GM06990 (cell line): Measurements from ENCODE around the gene SH3RF2.
A peak's percentile ranks its signal among the peaks of the same experiment; 100 is the strongest.

Source experiments
- DNase-seq: peaks from one replicate; pipeline ENCODE4 v3.0.0-alpha.2; 2011; ENCODE audit not compliant: insufficient read length; ENCODE audit errors: extremely low read depth
- H3K27me3 ChIP-seq: replicated peaks from 2 replicates; pipeline ENCODE4 v1.6.0; 2011; ENCODE audit warnings: low read length; ENCODE audit not compliant: control insufficient read depth, insufficient read depth
- H3K36me3 ChIP-seq: 2 replicates; pipeline ENCODE4 v1.5.1; 2011; ENCODE audit warnings: low read length; ENCODE audit not compliant: control insufficient read depth, insufficient read depth
- H3K4me3 ChIP-seq: replicated peaks from 2 replicates; pipeline ENCODE4 v1.5.1; 2011; ENCODE audit warnings: low read depth, mild to moderate bottlenecking, control low read depth, low read length
- CTCF ChIP-seq: IDR thresholded peaks from 2 replicates; pipeline ENCODE4 v1.5.1; 2011; ENCODE audit warnings: low read length, control low read depth, mild to moderate bottlenecking, inconsistent platforms; ENCODE audit not compliant: insufficient read depth, poor library complexity, severe bottlenecking

The SH3RF2 gene

GRCh38 chr5:146042628-146043279 is 106.4 kb downstream of the SH3RF2 start:
- H3K36me3 ChIP-seq: no peaks in the 10 kb centered on the region
- H3K4me3 ChIP-seq: no peak overlapping the region
- peaks cover 5% of the 10 kb centered on the region for H3K27me3 ChIP-seq
- DNase-seq: no peak
- no peak for TF ChIP-seq CTCF

GRCh38 chr5:146043722-146044121 is 107.3 kb downstream of the SH3RF2 start:
- no peak overlapping the region for H3K4me3 ChIP-seq
- peaks cover 5% of the 10 kb centered on the region for H3K27me3 ChIP-seq
- DNase-seq: no peak
- H3K36me3 ChIP-seq: no peaks in the 10 kb centered on the region
- no peak for TF ChIP-seq CTCF

- no peak for DNase-seq
- Histone ChIP-seq H3K36me3 (no peaks in the 10 kb centered on the region), H3K27me3 (peaks cover 5% of the 10 kb centered on the region), H3K4me3 (no peak overlapping the region)
- TF ChIP-seq CTCF: no peak
Observed at GRCh38 chr5:146047396-146047795, 111.0 kb downstream of the SH3RF2 start.

- TF ChIP-seq CTCF: peak; percentile 58
- peaks cover 5% of the 10 kb centered on the region for H3K27me3 ChIP-seq
- no peaks in the 10 kb centered on the region for H3K36me3 ChIP-seq
- H3K4me3 ChIP-seq: no peak overlapping the region
- no peak for DNase-seq
Observed at GRCh38 chr5:146048994-146049703, 112.8 kb downstream of the SH3RF2 start.

- H3K4me3 ChIP-seq: no peak overlapping the region
- no peak for DNase-seq
- no peaks in the 10 kb centered on the region for H3K36me3 ChIP-seq
- peaks cover 5% of the 10 kb centered on the region for H3K27me3 ChIP-seq
- TF ChIP-seq CTCF: no peak
Observed at GRCh38 chr5:146049704-146050026, 113.3 kb downstream of the SH3RF2 start.
